ENCODE data around the gene CST3. TPM values are rescaled to one million over a fixed set of nuclear protein-coding genes. Genes with fewer than 3 reads are reported as not detected.
"Not testable (repeated sequence)": the region's sequence is repeated elsewhere in the genome, so short reads cannot be mapped to it uniquely, and the experiment has no call there.

The CST3 gene
- total and polyA plus RNA-seq, 2 donors (not counting 1 experiment from before 2014, with no cell fraction given) = 1.2 to 16.9 TPM

DNA sequence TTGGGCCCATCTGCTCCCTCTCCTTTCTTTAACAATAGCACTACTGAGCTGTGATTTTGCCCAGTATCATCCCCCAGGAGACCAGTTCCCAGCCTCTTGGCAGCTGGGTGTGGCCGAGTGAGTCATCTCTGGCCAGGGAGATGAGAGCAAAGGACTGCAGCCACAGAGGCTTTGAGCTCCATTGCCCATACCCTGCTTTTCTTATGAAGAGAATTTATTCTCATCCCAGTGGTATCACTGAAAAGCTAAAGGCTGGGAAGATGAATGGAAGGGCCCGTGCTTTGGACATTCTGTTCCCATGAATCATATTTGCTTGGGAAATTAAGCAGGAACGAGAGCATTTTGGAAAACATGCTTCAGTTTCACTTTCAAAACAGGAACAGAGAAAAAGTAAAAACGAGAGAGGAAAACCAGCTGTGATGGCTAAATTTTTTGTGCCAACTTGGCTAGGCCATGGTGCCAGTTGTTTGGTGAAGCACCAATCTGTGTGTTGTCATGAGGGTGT lies 14.9 kb downstream of the CST3 start:
- H3K27ac Mint-ChIP-seq = no peak overlapping the region
- Histone ChIP-seq H3K36me3 (replicated peaks in 1 of 2; ENCODE audit: control extremely low read depth in 1 of 2, control insufficient read depth in 1 of 2, extremely low read depth in 1 of 2, insufficient read depth in 2 of 2, low read length in 1 of 2) (no peaks in the 10 kb centered on the region), H3K4me3 (ENCODE audit: control extremely low read depth in 1 of 5, extremely low read depth in 1 of 5, insufficient read depth in 1 of 5, low read depth in 2 of 5, low read length in 4 of 5) (no peak overlapping the region), H3K9me3 (ENCODE audit: control extremely low read depth in 1 of 3, control insufficient read depth in 2 of 3, insufficient read depth in 1 of 3, low read length in 2 of 3) (no peaks in the 10 kb centered on the region), H3K4me2 (replicated peaks; ENCODE audit: low read depth, low read length, poor library complexity, severe bottlenecking) (peak overlapping the region; percentile 36), H3K79me2 (ENCODE audit: control insufficient read depth, insufficient read depth, low read length) (no peaks in the 10 kb centered on the region), H3K4me1 (ENCODE audit: control insufficient read depth in 2 of 2, insufficient read depth in 2 of 2, low read length in 2 of 2) (peaks cover 0 to 6% of the 10 kb centered on the region in 2 donors), H3K9ac (ENCODE audit: low read length) (peak overlapping the region; percentile 30), H3K27me3 (replicated peaks in 1 of 4; ENCODE audit: control extremely low read depth in 1 of 4, control insufficient read depth in 3 of 4, insufficient read depth in 4 of 4, low read length in 3 of 4) (peaks cover 0 to 3% (median 0%) of the 10 kb centered on the region in 4 experiments), H2AFZ (ENCODE audit: insufficient read depth, low read depth, low read length, poor library complexity, severe bottlenecking) (peak overlapping the region; percentile 46), H4K20me1 (ENCODE audit: control insufficient read depth, insufficient read depth, low read length, poor library complexity, severe bottlenecking) (no peaks in the 10 kb centered on the region), H3K27ac (ENCODE audit: low read length in 2 of 2) (no peak overlapping the region)
- peaks cover 19% of the 10 kb centered on the region for H3K27me3 Mint-ChIP-seq
- ChIA-PET CTCF (no interaction called here), POLR2A (no interaction called here)
- ATAC-seq (ENCODE audit: low read depth) (no peak), DNase-seq (no peak)
- no peak overlapping the region for H3K4me3 Mint-ChIP-seq
- intact Hi-C loops (cut with micrococcal nuclease) = no loop called here
- H3K9me3 Mint-ChIP-seq (ENCODE audit: insufficient read depth) = no peaks in the 10 kb centered on the region
- no peak for TF ChIP-seq EZH2 (IDR thresholded peaks at IDR 0.05; ENCODE audit: borderline replicate concordance, insufficient read depth, low read depth, low read length, poor library complexity, severe bottlenecking)
- TF ChIP-seq, protein P1, sequence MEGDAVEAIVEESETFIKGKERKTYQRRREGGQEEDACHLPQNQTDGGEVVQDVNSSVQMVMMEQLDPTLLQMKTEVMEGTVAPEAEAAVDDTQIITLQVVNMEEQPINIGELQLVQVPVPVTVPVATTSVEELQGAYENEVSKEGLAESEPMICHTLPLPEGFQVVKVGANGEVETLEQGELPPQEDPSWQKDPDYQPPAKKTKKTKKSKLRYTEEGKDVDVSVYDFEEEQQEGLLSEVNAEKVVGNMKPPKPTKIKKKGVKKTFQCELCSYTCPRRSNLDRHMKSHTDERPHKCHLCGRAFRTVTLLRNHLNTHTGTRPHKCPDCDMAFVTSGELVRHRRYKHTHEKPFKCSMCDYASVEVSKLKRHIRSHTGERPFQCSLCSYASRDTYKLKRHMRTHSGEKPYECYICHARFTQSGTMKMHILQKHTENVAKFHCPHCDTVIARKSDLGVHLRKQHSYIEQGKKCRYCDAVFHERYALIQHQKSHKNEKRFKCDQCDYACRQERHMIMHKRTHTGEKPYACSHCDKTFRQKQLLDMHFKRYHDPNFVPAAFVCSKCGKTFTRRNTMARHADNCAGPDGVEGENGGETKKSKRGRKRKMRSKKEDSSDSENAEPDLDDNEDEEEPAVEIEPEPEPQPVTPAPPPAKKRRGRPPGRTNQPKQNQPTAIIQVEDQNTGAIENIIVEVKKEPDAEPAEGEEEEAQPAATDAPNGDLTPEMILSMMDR (IDR thresholded peaks at IDR 0.05) = no peak
- H3K4me1 Mint-ChIP-seq = peaks cover 4% of the 10 kb centered on the region
- 11% methylated on average over 4 of the region's 4 CpGs for WGBS (ENCODE audit: insufficient coverage)

DNA sequence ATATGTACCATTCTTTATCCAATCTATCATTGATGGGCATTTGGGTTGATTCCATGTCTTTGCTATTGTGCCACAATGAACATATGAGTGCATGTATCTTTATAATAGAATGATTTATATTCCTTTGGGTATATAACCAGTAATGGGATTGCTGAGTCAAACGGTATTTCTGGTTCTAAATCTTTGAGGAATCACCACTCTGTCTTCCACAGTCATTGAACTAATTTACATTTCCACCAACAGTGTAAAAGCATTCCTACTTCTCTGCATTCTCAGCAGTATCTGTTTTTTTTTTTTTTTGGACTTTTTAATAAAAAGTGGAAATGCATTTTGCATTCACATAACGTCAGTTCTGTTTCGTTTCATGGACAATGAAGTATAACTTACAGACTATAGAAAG lies 15.4 kb downstream of the CST3 start:
- POLR2A ChIA-PET; H3K9ac ChIP-seq (ENCODE audit: low read length); H3K9me3 ChIP-seq (ENCODE audit: control extremely low read depth in 1 of 3, control insufficient read depth in 2 of 3, insufficient read depth in 1 of 3, low read length in 2 of 3); H3K79me2 ChIP-seq (ENCODE audit: control insufficient read depth, insufficient read depth, low read length); H3K4me1 ChIP-seq (ENCODE audit: control insufficient read depth in 2 of 2, insufficient read depth in 2 of 2, low read length in 2 of 2); H2AFZ ChIP-seq (ENCODE audit: insufficient read depth, low read depth, low read length, poor library complexity, severe bottlenecking); H3K27ac Mint-ChIP-seq; H3K27ac ChIP-seq (ENCODE audit: low read length in 2 of 2); H3K36me3 ChIP-seq (replicated peaks in 1 of 2; ENCODE audit: control extremely low read depth in 1 of 2, control insufficient read depth in 1 of 2, extremely low read depth in 1 of 2, insufficient read depth in 2 of 2, low read length in 1 of 2); H3K4me3 ChIP-seq (ENCODE audit: control extremely low read depth in 1 of 5, extremely low read depth in 1 of 5, insufficient read depth in 1 of 5, low read depth in 2 of 5, low read length in 4 of 5); CTCF ChIA-PET; H3K4me3 Mint-ChIP-seq; H3K27me3 ChIP-seq (replicated peaks in 1 of 4; ENCODE audit: control extremely low read depth in 1 of 4, control insufficient read depth in 3 of 4, insufficient read depth in 4 of 4, low read length in 3 of 4); ATAC-seq (ENCODE audit: low read depth); H4K20me1 ChIP-seq (ENCODE audit: control insufficient read depth, insufficient read depth, low read length, poor library complexity, severe bottlenecking); H3K4me1 Mint-ChIP-seq; intact Hi-C loops (cut with micrococcal nuclease); H3K4me2 ChIP-seq (replicated peaks; ENCODE audit: low read depth, low read length, poor library complexity, severe bottlenecking); DNase-seq; H3K9me3 Mint-ChIP-seq (ENCODE audit: insufficient read depth): not testable (repeated sequence)
- no CpG with 5 or more reads among the region's 3 CpGs for WGBS (ENCODE audit: insufficient coverage)
- H3K27me3 Mint-ChIP-seq = peaks cover 18% of the 10 kb centered on the region

DNA sequence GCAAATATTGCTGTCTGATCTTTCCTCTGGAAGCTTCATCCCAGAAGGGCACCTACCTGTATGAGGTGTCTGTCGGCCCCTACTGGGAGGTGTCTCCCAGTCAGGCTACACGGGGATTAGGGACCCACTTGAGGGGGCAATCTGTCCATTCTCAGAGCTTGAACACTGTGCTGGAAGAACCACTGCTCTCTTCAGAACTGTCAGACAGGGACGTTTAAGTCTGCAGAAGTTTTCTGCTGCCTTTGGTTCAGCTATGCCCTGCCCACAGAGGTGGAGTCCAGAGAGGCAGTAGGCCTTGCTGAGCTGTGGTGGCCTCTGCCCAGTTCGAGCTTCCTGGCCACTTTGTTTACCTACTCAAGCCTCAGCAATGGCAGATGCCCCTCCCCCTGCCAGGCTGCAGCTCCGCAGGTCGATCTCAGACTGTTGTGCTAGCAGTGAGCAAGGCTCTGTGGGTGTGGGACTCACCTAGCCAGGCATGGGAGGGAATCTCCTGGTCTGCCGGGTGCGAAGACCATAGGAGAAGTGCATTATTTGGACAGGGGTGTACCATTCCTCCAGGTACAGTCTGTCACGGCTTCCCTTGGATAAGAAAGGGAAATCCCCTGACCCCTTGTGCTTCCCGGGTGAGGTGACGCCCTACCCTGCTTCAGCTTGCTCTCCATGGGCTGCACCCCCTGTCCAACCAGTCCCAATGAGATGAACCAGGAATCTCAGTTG lies 16.9 kb downstream of the CST3 start:
- H3K79me2 ChIP-seq (ENCODE audit: control insufficient read depth, insufficient read depth, low read length); DNase-seq; H3K4me3 ChIP-seq (ENCODE audit: control extremely low read depth in 1 of 5, extremely low read depth in 1 of 5, insufficient read depth in 1 of 5, low read depth in 2 of 5, low read length in 4 of 5); H3K27ac Mint-ChIP-seq; H3K27me3 ChIP-seq (replicated peaks in 1 of 4; ENCODE audit: control extremely low read depth in 1 of 4, control insufficient read depth in 3 of 4, insufficient read depth in 4 of 4, low read length in 3 of 4); H2AFZ ChIP-seq (ENCODE audit: insufficient read depth, low read depth, low read length, poor library complexity, severe bottlenecking); H3K4me1 ChIP-seq (ENCODE audit: control insufficient read depth in 2 of 2, insufficient read depth in 2 of 2, low read length in 2 of 2); H3K9ac ChIP-seq (ENCODE audit: low read length); H3K27ac ChIP-seq (ENCODE audit: low read length in 2 of 2); H3K36me3 ChIP-seq (replicated peaks in 1 of 2; ENCODE audit: control extremely low read depth in 1 of 2, control insufficient read depth in 1 of 2, extremely low read depth in 1 of 2, insufficient read depth in 2 of 2, low read length in 1 of 2); POLR2A ChIA-PET; H3K4me3 Mint-ChIP-seq; ATAC-seq (ENCODE audit: low read depth); H4K20me1 ChIP-seq (ENCODE audit: control insufficient read depth, insufficient read depth, low read length, poor library complexity, severe bottlenecking); H3K4me1 Mint-ChIP-seq; H3K9me3 Mint-ChIP-seq (ENCODE audit: insufficient read depth); CTCF ChIA-PET; H3K9me3 ChIP-seq (ENCODE audit: control extremely low read depth in 1 of 3, control insufficient read depth in 2 of 3, insufficient read depth in 1 of 3, low read length in 2 of 3); intact Hi-C loops (cut with micrococcal nuclease); H3K4me2 ChIP-seq (replicated peaks; ENCODE audit: low read depth, low read length, poor library complexity, severe bottlenecking): not testable (repeated sequence)
- WGBS (ENCODE audit: insufficient coverage) = 86% methylated on average over 9 of the region's 11 CpGs
- peaks cover 14% of the 10 kb centered on the region for H3K27me3 Mint-ChIP-seq

Measured in B cell (primary cell).